PC-3 (cell line): Measurements from ENCODE around the gene ASPDH.
A peak's percentile ranks its signal among the peaks of the same experiment; 100 is the strongest.

ENCODE experiments used
- CTCF ChIP-seq: fragments of 300-600 bp; sonication (generic); conservative IDR thresholded peaks from 2 replicates; pipeline ENCODE4 v1.5.1; 2017; ENCODE audit warnings: antibody characterized with exemption, low read depth, mild to moderate bottlenecking, low read length
- EZH2 ChIP-seq: fragments of 300-600 bp; sonication (generic); IDR thresholded peaks from one replicate; pipeline ENCODE4 v1.6.1; 2017; ENCODE audit warnings: antibody characterized with exemption, mild to moderate bottlenecking, low read length; ENCODE audit not compliant: unreplicated experiment
- EZH2phosphoT487 ChIP-seq: fragments of 300-600 bp; sonication (generic); IDR thresholded peaks from 2 replicates; pipeline ENCODE4 v1.6.1; 2018; ENCODE audit warnings: mild to moderate bottlenecking, antibody characterized with exemption, low read length, borderline replicate concordance

DNA sequence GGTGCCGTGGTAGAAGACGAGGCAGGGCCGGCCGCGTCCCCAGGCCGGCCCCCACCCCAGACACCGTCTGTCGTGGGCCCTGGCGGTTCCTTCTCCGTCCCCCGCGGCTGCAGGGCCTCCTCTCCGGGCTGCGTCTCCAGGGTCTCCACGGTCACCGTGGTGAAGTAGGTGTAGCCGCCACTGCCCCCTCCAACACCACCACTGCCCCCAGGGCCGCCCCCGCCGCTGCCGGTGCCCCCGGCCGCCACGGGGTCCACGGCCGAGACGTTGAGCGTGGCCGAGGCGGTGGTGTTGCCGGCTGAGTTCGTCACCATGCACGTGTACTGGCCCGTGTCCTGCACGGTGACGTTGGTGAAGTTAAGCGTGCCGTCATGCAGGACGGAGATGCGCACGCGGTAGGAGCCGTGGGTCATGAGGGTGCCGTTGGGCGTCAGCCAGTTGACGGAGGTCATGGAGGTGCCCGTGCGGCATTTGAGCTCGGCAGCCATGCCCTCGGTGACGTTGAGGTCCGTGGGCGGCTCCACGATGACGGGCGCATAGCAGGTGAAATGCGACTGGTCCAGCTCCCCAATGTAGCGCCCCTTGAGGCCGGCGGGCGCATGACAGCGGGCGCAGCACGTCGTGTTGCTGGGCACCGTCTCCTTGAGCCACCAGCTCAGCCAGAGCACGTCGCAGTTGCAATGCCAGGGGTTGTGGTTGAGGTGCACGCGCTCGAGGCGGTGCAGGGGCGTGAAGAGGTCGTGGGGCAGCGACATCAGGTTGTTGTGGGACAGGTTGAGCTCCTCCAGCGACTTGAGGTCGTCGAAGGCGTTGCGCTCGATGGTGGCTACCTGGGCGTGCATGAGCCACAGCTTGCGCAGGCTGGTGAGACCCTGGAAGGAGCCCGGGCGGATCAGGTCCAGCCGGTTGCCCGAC lies 4.6 kb upstream of the ASPDH start:
- TF ChIP-seq EZH2phosphoT487 (no peak), CTCF (peak; percentile 39; the same call in 1 of the 2 replicates), EZH2 (no peak)
